ENCODE data around the gene CAMK2B. TPM values are rescaled to one million over a fixed set of nuclear protein-coding genes. Genes with fewer than 3 reads are reported as not detected.

The CAMK2B gene
- total RNA-seq, 1 donor from 2014 or later: 0.17 TPM

- Histone ChIP-seq H3K4me1 (no peaks in the 10 kb centered on the region), H3K9me3 (no peaks in the 10 kb centered on the region), H3K27ac (no peak overlapping the region), H3K4me3 (no peak overlapping the region), H3K36me3 (no peaks in the 10 kb centered on the region), H3K27me3 (peaks cover 14% of the 10 kb centered on the region)
- intact Hi-C loops (cut with DNase I): no loop called here
- DNase-seq (peak; percentile 47), ATAC-seq (no peak)
- TF ChIP-seq CTCF (IDR thresholded peaks at IDR 0.05): no peak
These were observed 4.5 kb downstream of the CAMK2B start for GRCh38 chr7:44320794-44321371.

- H3K4me3 ChIP-seq: no peak overlapping the region
- no peaks in the 10 kb centered on the region for H3K9me3 ChIP-seq
- no peaks in the 10 kb centered on the region for H3K4me1 ChIP-seq
- no peak for DNase-seq
- ATAC-seq: no peak
- intact Hi-C loops (cut with DNase I): no loop called here
- H3K27me3 ChIP-seq: peaks cover 12% of the 10 kb centered on the region
- TF ChIP-seq CTCF (IDR thresholded peaks at IDR 0.05): no peak
- H3K36me3 ChIP-seq: no peaks in the 10 kb centered on the region
- no peak overlapping the region for H3K27ac ChIP-seq
These were observed 5.3 kb downstream of the CAMK2B start for GRCh38 chr7:44320141-44320540.

GRCh38 chr7:44318332-44318731, 7.1 kb downstream of the CAMK2B start:
- Histone ChIP-seq H3K36me3 (no peaks in the 10 kb centered on the region), H3K9me3 (no peaks in the 10 kb centered on the region), H3K4me1 (no peaks in the 10 kb centered on the region), H3K27ac (no peak overlapping the region), H3K4me3 (no peak overlapping the region), H3K27me3 (no peaks in the 10 kb centered on the region)
- intact Hi-C loops (cut with DNase I): no loop called here
- TF ChIP-seq CTCF (IDR thresholded peaks at IDR 0.05): no peak
- peak; percentile 13 for DNase-seq
- ATAC-seq: no peak

GRCh38 chr7:44315301-44315903, 10.0 kb downstream of the CAMK2B start:
- DNase-seq: no peak
- Histone ChIP-seq H3K27me3 (peaks cover 2% of the 10 kb centered on the region), H3K27ac (no peak overlapping the region), H3K36me3 (no peaks in the 10 kb centered on the region), H3K9me3 (no peaks in the 10 kb centered on the region), H3K4me3 (no peak overlapping the region), H3K4me1 (no peaks in the 10 kb centered on the region)
- intact Hi-C loops (cut with DNase I): no loop called here
- no peak for TF ChIP-seq CTCF (IDR thresholded peaks at IDR 0.05)
- ATAC-seq: no peak

- no peak for ATAC-seq
- intact Hi-C loops (cut with DNase I): no loop called here
These were observed 11.8 kb downstream of the CAMK2B start for GRCh38 chr7:44313621-44314031.

More at GRCh38 chr7:44313621-44314031, 11.8 kb downstream of the CAMK2B start:
- H3K27me3 ChIP-seq: peaks cover 16% of the 10 kb centered on the region
- H3K27ac ChIP-seq: no peak overlapping the region
- H3K9me3 ChIP-seq: no peaks in the 10 kb centered on the region
- H3K4me3 ChIP-seq: no peak overlapping the region
- no peak for TF ChIP-seq CTCF (IDR thresholded peaks at IDR 0.05)
- H3K4me1 ChIP-seq: no peaks in the 10 kb centered on the region
- DNase-seq: no peak
- no peaks in the 10 kb centered on the region for H3K36me3 ChIP-seq
